RWPE1 (cell line): ENCODE measurements around the gene TMSB4X.

Experiments used
- CTCF ChIA-PET: fragments of 350-600 bp; sonication (Branson Sonifier 250); formaldehyde crosslinking; extraction: SDS; loops from one replicate; lab custom pipeline; 2021; lab: Yijun Ruan, JAX
- POLR2A ChIA-PET: fragments of 400-600 bp; formaldehyde crosslinking; extraction: SDS; loops from one replicate; lab custom pipeline; 2020; ENCODE audit warnings: antibody characterized with exemption; ENCODE audit not compliant: low non-redundant PET; lab: Yijun Ruan, JAX
- DNase-seq: peaks from one replicate; pipeline ENCODE4 v3.0.0; 2012; ENCODE audit warnings: low spot score
- H3K27ac ChIP-seq: fragments of 450-650 bp; 2 replicates; pipeline ENCODE4 v1.5.1; 2017
- TF ChIP-seq, protein P1 (sequence below): fragments of 450-650 bp; conservative IDR thresholded peaks from 2 replicates; pipeline ENCODE4 v1.5.1; 2017; ENCODE audit warnings: low read depth, mild to moderate bottlenecking

Gene TMSB4X

DNA sequence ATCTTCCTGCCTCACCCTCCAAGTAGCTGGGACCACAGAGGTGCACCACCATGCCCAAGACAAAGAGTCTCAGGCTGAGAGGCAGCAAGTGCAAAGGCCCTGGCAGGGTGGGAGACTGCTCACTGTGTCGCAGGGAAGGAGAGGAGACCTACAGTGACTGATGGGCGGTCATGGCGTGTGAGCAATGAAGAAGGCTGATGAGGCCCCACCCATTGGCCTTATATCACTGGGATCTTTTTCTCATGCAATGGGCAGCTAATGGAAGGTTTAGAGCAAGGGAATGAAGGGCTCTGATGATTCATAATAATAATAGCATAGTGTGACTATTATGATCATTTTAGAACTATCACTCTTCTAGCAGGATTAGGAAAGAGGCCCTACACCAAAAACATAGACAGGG is 48.7 kb downstream of the TMSB4X start:
- DNase-seq = no peak
- TF ChIP-seq, protein P1, sequence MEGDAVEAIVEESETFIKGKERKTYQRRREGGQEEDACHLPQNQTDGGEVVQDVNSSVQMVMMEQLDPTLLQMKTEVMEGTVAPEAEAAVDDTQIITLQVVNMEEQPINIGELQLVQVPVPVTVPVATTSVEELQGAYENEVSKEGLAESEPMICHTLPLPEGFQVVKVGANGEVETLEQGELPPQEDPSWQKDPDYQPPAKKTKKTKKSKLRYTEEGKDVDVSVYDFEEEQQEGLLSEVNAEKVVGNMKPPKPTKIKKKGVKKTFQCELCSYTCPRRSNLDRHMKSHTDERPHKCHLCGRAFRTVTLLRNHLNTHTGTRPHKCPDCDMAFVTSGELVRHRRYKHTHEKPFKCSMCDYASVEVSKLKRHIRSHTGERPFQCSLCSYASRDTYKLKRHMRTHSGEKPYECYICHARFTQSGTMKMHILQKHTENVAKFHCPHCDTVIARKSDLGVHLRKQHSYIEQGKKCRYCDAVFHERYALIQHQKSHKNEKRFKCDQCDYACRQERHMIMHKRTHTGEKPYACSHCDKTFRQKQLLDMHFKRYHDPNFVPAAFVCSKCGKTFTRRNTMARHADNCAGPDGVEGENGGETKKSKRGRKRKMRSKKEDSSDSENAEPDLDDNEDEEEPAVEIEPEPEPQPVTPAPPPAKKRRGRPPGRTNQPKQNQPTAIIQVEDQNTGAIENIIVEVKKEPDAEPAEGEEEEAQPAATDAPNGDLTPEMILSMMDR = no peak
- H3K27ac ChIP-seq = no peak overlapping the region
- ChIA-PET CTCF (no interaction called here), POLR2A (no interaction called here)

DNA sequence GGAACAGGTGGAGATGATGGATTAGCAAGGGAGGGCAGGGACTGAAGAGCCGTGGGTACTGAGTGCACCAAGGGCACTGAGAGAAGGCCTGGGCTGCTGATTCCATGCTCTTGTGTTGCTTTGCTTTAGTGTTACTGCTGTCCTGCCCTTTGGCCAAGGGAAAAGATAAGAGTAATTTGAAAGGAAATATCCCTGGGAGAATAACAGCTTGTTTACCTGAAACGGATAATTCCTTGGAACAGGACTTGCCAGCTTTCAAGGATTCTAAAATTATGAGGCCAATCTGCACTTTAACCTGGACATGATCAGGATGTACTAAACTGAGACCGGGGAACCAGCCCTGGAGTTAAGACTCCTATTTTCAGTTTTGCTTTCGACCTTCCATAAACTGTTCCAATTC is 49.1 kb downstream of the TMSB4X start:
- TF ChIP-seq, protein P1 = no peak
- DNase-seq = no peak
- ChIA-PET POLR2A (no interaction called here), CTCF (no interaction called here)
- no peak overlapping the region for H3K27ac ChIP-seq

GRCh38 chrX:13024986-13025385 is 50.1 kb downstream of the TMSB4X start:
- POLR2A ChIA-PET = no interaction called here
- no peak overlapping the region for H3K27ac ChIP-seq
- TF ChIP-seq, protein P1 = no peak
- DNase-seq = no peak
- CTCF ChIA-PET = no interaction called here
